Adipocyte (in vitro differentiated cells): ENCODE results near the gene RNF144A.

Experiments
- DNase-seq: peaks from one replicate; pipeline ENCODE4 v3.0.0-alpha.2; 2015; ENCODE audit warnings: low read depth
- H3K27me3 ChIP-seq: replicated peaks from 2 replicates; pipeline ENCODE4 v1.7.0; 2013; ENCODE audit warnings: mild to moderate bottlenecking, low read length, moderate library complexity; ENCODE audit not compliant: control insufficient read depth, insufficient read depth
- H3K36me3 ChIP-seq: 2 replicates; pipeline ENCODE4 v1.7.0; 2013; ENCODE audit warnings: low read length, mild to moderate bottlenecking, moderate library complexity; ENCODE audit not compliant: control insufficient read depth, insufficient read depth, severe bottlenecking
- H3K4me1 ChIP-seq: 2 replicates; pipeline ENCODE4 v1.7.0; 2013; ENCODE audit warnings: mild to moderate bottlenecking, low read length, moderate library complexity; ENCODE audit not compliant: control insufficient read depth, insufficient read depth
- H3K4me3 ChIP-seq: 2 replicates; pipeline ENCODE4 v1.7.0; 2013; ENCODE audit warnings: mild to moderate bottlenecking, low read length, moderate library complexity
- H3K9ac ChIP-seq: 2 replicates; pipeline ENCODE4 v1.7.0; 2013; ENCODE audit warnings: mild to moderate bottlenecking, low read length, moderate library complexity
- H3K9me3 ChIP-seq: 2 replicates; pipeline ENCODE4 v1.7.0; 2013; ENCODE audit warnings: mild to moderate bottlenecking, low read length, moderate library complexity; ENCODE audit not compliant: control insufficient read depth

The RNF144A gene

DNA sequence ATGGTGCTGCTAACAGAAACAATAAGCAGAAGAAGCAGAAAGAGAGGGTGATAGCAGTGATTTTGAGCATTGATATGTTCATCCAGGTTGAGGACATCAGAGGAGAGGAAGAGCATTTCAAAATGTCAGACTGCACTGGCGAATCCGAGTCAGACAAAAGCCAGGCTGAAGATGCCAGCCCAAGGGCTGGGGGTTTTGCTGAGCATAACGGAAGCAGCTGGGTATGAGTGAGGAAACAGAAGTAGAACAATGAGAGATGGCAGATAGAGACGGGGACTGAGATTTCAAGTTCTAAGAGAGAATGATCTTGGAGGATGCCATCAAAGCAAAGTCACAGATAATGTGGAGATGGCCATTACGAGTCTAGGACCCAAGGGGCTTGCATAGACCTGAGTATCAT is 151.2 kb downstream of the RNF144A start:
- no peak for DNase-seq
- H3K9ac ChIP-seq, result no peak overlapping the region
- no peak overlapping the region for H3K4me3 ChIP-seq
- peaks cover 2% of the 10 kb centered on the region for H3K9me3 ChIP-seq
- no peaks in the 10 kb centered on the region for H3K27me3 ChIP-seq
- H3K4me1 ChIP-seq, result no peaks in the 10 kb centered on the region
- H3K36me3 ChIP-seq, result no peaks in the 10 kb centered on the region

- H3K27me3 ChIP-seq, result no peaks in the 10 kb centered on the region
- DNase-seq, result no peak
- no peaks in the 10 kb centered on the region for H3K4me1 ChIP-seq
- no peak overlapping the region for H3K4me3 ChIP-seq
- no peak overlapping the region for H3K9ac ChIP-seq
- no peaks in the 10 kb centered on the region for H3K9me3 ChIP-seq
- H3K36me3 ChIP-seq, result no peaks in the 10 kb centered on the region
Measured at GRCh38 chr2:7070483-7070882, 153.3 kb downstream of the RNF144A start.

GRCh38 chr2:7071154-7071553 is 153.9 kb downstream of the RNF144A start:
- H3K9ac ChIP-seq, result no peak overlapping the region
- H3K27me3 ChIP-seq, result no peaks in the 10 kb centered on the region
- H3K4me3 ChIP-seq, result no peak overlapping the region
- no peak for DNase-seq
- H3K36me3 ChIP-seq, result no peaks in the 10 kb centered on the region
- no peaks in the 10 kb centered on the region for H3K4me1 ChIP-seq
- H3K9me3 ChIP-seq, result no peaks in the 10 kb centered on the region

DNA sequence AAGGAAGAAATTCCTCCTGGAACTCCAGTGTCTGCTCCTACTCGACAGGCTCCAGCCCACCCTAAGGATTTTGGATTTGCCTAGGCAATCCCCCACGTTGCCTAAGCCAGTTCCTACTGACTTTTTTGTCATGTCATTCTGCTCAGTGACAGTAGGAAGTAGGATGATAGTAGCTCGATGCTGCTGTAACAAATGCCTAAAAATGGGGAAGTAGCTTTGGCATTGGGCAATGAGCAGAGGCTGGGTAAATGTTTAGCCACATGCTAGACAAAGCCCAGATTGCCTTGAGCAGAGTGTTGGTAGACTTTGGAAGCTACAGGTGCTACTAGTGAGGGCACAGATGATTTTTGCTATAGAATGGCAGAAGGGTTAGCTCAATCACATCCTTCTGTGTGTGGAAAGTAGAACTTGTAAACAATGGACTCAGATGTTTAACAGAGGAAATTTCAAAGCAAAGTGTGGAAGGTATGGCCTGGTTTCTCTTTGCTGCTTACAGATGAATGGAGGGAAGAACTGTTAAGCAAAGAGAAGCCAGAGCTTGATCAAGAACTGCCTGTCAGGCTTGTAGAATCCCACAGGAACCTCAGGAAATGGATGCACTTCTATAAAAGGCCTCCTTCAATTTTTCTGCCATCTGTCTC is 154.8 kb downstream of the RNF144A start:
- Histone ChIP-seq H3K9me3 (no peaks in the 10 kb centered on the region), H3K36me3 (no peaks in the 10 kb centered on the region), H3K4me1 (no peaks in the 10 kb centered on the region), H3K9ac (no peak overlapping the region), H3K27me3 (no peaks in the 10 kb centered on the region), H3K4me3 (no peak overlapping the region)
- DNase-seq, result no peak

GRCh38 chr2:7073901-7074300 is 156.7 kb downstream of the RNF144A start:
- Histone ChIP-seq H3K27me3 (no peaks in the 10 kb centered on the region), H3K4me1 (peaks cover 6% of the 10 kb centered on the region), H3K9me3 (no peaks in the 10 kb centered on the region), H3K9ac (no peak overlapping the region), H3K36me3 (no peaks in the 10 kb centered on the region), H3K4me3 (no peak overlapping the region)
- no peak for DNase-seq

DNA sequence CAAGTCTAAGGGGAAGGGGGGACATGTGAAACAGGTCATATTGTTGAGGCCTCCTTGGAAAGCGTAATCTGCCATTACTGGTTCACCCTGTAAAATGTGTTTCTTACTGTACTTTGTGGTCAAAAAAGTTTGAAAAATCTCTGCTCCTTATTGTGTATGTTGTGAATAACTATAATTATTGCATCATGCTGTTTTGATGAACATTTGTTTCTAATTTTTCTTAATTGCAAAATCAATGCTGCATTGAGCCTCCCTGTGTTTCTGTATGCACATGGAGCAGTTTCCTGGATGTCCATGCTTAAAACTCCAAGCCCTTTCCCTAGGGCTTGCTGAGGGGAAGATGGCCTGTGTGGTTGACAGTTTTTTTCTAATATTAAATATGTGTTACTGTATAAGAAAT is 158.6 kb downstream of the RNF144A start:
- Histone ChIP-seq H3K9me3 (no peaks in the 10 kb centered on the region), H3K9ac (no peak overlapping the region), H3K36me3 (no peaks in the 10 kb centered on the region), H3K27me3 (no peaks in the 10 kb centered on the region), H3K4me1 (peaks cover 6% of the 10 kb centered on the region), H3K4me3 (no peak overlapping the region)
- peak; percentile 24 for DNase-seq

DNA sequence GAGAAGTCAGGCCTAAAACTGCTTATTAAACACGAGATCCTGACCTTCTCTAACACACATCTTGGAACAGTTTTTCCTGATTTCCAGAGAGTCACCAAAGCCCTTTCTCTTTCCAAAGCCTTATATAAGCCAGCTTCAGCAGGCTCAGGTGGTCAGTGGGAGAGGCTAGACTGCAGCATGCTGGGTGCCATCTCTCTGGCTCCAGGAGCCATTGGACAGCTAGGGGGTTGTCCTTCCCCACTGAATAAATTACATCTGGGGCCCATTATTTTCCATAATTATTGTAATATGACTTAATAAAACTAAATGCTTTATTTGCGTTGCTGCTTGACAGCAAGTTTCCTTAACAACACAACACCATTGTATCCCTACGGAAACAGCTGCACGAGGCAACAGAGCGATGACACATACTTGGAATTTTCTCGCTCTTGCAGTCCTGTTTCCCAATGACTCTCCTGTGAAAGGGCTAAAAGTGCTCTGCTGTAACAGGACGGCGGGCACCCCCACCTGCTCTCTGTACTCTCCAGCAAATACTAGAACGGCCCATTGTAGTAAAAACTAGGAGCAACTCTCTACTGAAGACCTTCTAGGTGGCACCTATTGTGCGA is 160.6 kb downstream of the RNF144A start:
- Histone ChIP-seq H3K27me3 (no peaks in the 10 kb centered on the region), H3K36me3 (no peaks in the 10 kb centered on the region), H3K4me3 (no peak overlapping the region), H3K9ac (no peak overlapping the region), H3K4me1 (peaks cover 6% of the 10 kb centered on the region), H3K9me3 (no peaks in the 10 kb centered on the region)
- DNase-seq, result no peak

- H3K36me3 ChIP-seq, result no peaks in the 10 kb centered on the region
- H3K4me3 ChIP-seq, result no peak overlapping the region
- H3K27me3 ChIP-seq, result no peaks in the 10 kb centered on the region
- no peaks in the 10 kb centered on the region for H3K4me1 ChIP-seq
- no peak overlapping the region for H3K9ac ChIP-seq
- no peaks in the 10 kb centered on the region for H3K9me3 ChIP-seq
- peak; percentile 70 for DNase-seq
Measured at GRCh38 chr2:7083580-7084509, 166.6 kb downstream of the RNF144A start.

DNA sequence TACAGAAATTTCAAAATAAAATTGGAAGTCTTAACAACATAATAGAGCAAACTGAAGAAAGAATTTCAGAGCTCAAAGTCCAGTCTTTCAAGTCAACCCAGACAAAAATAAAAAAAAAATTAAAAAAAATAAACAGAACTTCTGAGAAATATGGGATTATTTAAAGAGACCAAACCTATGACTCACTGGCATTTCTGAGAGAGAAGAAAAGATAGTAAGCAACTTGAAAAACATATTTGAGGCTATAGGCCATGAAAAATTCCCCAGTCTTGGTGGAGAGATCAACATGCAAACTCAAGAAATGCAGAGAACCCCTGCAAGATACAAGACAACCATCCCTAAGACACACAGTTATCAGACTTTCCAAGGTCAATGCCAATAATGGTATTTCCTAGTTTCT is 167.4 kb downstream of the RNF144A start:
- Histone ChIP-seq H3K9ac (no peak overlapping the region), H3K4me3 (no peak overlapping the region), H3K27me3 (no peaks in the 10 kb centered on the region), H3K9me3 (no peaks in the 10 kb centered on the region), H3K4me1 (no peaks in the 10 kb centered on the region), H3K36me3 (no peaks in the 10 kb centered on the region)
- peak; percentile 62 for DNase-seq

DNA sequence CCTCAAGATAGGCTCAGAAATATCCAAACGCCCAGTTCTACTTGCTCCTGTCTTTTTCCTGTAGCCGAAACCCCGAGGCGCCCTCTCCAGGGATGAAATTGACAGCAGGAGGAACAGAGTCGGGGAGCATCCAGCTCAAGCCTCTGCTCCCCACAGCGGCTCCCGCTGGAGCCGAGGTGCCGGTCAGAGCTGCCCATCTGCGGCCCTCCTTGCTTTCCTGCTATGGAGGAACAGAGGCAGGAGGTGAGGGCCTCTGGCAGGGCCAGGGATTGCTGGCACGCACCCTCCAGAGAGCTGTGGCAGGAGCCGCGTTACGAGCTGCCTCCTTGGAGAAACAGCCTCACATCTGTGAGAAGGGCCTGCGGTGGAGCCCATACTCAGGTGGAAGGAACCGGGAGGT is 172.1 kb downstream of the RNF144A start:
- Histone ChIP-seq H3K4me1 (no peaks in the 10 kb centered on the region), H3K4me3 (no peak overlapping the region), H3K27me3 (no peaks in the 10 kb centered on the region), H3K9me3 (no peaks in the 10 kb centered on the region), H3K36me3 (no peaks in the 10 kb centered on the region), H3K9ac (no peak overlapping the region)
- DNase-seq, result no peak

DNA sequence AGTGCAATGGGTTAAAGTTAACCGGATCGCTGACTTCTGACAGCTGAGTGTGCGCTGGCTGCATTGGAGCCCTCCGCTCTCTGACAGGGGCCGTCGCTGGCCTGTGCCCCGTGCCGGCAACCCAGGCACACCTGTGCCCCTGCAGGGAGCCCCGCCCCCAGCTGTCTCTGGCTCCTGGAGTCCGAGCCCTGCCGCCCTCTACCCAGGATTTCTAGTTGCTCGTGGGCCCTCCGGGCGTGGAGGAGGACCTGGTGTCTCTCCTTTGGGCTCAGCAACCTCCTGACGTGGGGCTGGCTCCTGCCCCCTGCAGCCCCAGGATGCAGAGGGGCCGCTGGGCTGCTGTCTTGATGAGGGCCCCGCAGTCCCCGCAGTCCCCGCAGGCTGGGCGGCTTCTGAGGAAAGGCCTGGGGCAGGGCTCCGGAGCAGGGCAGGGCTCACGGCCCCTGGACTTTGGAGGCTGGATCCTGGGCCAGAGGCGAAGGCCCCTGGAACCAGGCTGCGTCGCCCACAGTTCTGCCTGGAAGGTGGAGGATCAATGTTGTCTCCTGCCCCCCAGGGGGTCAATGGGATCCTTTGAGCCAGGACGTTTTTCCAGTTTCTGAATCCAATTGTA is 172.8 kb downstream of the RNF144A start:
- Histone ChIP-seq H3K36me3 (no peaks in the 10 kb centered on the region), H3K4me1 (no peaks in the 10 kb centered on the region), H3K27me3 (no peaks in the 10 kb centered on the region), H3K4me3 (no peak overlapping the region), H3K9ac (no peak overlapping the region), H3K9me3 (no peaks in the 10 kb centered on the region)
- no peak for DNase-seq
